Heart right ventricle (tissue), 16 donors: ENCODE results near the gene ADAMTS17. TPM values are rescaled to one million over a fixed set of nuclear protein-coding genes. Genes with fewer than 3 reads are reported as not detected.

Source experiments
- ATAC-seq, 8 donors: fragments of 200-7000 bp; cut with Tn5 transposase; one replicate each; pipeline ENCODE4 v1.9.1; 2020; ENCODE audit warnings: mild to moderate bottlenecking in 8 of 8, moderate library complexity in 8 of 8, moderate number of reproducible peaks in 1 of 8
- DNase-seq, 2 donors: peaks; one replicate each; pipeline ENCODE4 v3.0.0-alpha.2; 2020
- H3K27ac ChIP-seq, 10 donors: fragments of 200-600 bp; sonication (generic) in 2 of 10; one replicate each; pipeline versions ENCODE4 v1.5.0 to v1.8.0; 2020 to 2022; ENCODE audit warnings: mild to moderate bottlenecking in 3 of 10
- H3K27me3 ChIP-seq, 7 donors: fragments of 200-600 bp; one replicate each; pipeline ENCODE4 v1.8.0; 2021 to 2022; ENCODE audit warnings: mild to moderate bottlenecking in 2 of 7
- H3K36me3 ChIP-seq, 9 donors: fragments of 200-600 bp; sonication (generic) in 1 of 9; one replicate each; pipeline versions ENCODE4 v1.5.0 to v1.8.0; 2020 to 2022; ENCODE audit warnings: mild to moderate bottlenecking in 2 of 9
- H3K4me1 ChIP-seq, 9 donors: fragments of 200-600 bp; sonication (generic) in 1 of 9; one replicate each; pipeline versions ENCODE4 v1.5.0 to v1.8.0; 2020 to 2022; ENCODE audit warnings: mild to moderate bottlenecking in 4 of 9
- H3K4me3 ChIP-seq, 10 donors: fragments of 200-600 bp; sonication (generic) in 2 of 10; one replicate each; pipeline versions ENCODE4 v1.5.0 to v1.8.0; 2020 to 2022; ENCODE audit warnings: mild to moderate bottlenecking in 7 of 10, moderate library complexity in 2 of 10
- H3K9me3 ChIP-seq, 11 donors: fragments of 200-600 bp in 10 of 11; sonication (generic) in 2 of 11; one replicate each; pipeline versions ENCODE4 v1.5.0 to v1.8.0; 2013 to 2022; ENCODE audit warnings: mild to moderate bottlenecking in 2 of 11, control low read depth in 1 of 11, moderate library complexity in 1 of 11
- WGBS, 2 donors: extraction: QIAGEN DNeasy Blood & Tissue Kit; methylation state at CpG; one replicate each; pipeline ENCODE4 v1.1.7; 2013; ENCODE audit warnings: inconsistent platforms in 1 of 2; 5-methylcytosine and 5-hydroxymethylcytosine counted together
- intact Hi-C, 10 donors: fragments of 100-400 bp; cut with DNase I; formaldehyde crosslinking; loops; one replicate each; pipeline versions ENCODE4 v1.11.1 to v1.14.2; 2022
- polyA plus RNA-seq, 2 donors: library from polyadenylated mRNA; stranded (reverse); fragments of 200-250 nt; gene quantifications; one replicate each; pipeline ENCODE4 v1.2.3, GENCODE V29; 2013
- total RNA-seq, 10 donors: library from RNA; stranded (reverse); fragmentation: NEBNext Ultra II Directional in 3 of 10; extraction: Animal tissue kit (Norgen Biotek cat#: 25700) in 3 of 10; gene quantifications; one replicate each; pipeline versions ENCODE4 v1.2.1 to v1.2.4, GENCODE V29; 2021 to 2023
- TF ChIP-seq, protein P1 (sequence below), 9 donors: fragments of 200-600 bp; sonication (generic) in 2 of 9; IDR thresholded peaks; one replicate each; pipeline versions ENCODE4 v1.5.0 to v1.8.0; 2021 to 2022; ENCODE audit warnings: antibody characterized with exemption in 9 of 9, mild to moderate bottlenecking in 5 of 9, moderate library complexity in 1 of 9
- donor health status: Arrhythmogenic right ventricular cardiomyopathy.
- donor health status: ischemic (EF 13 %, LVEDD 7.1; RV severe dilation, severe dysfunction).
- donor health status: healthy with polysubstance abuse.
- donor health status: DM: no; HTN: yes; CAD: no.
- donor health status: DM: no; HTN: no; CAD: no.
- donor health status: ischemic (EF 25% LVEDD 6.9; RV normal size, moderate dysfunction).
- donor health status: ischemic (EF 25% LVEDD 5.7; RV mildly dilated, moderate dysfunction).
- donor health status: healthy.
- donor health status: DM: yes; HTN: yes; CAD: no.
- donor health status: Ischemic cardiomyopathy.
- donor health status: ischemic (EF 35%, LVEDD 5.7; RV mildly dilated, moderate dysfunction).
- donor health status: nonischemic (EF 11% LVEDD 7.7; RV severe dilation, severe dysfunction).
- donor health status: DM: yes; HTN: yes; CAD: no.
- donor health status: PGD.
- donor health status: ischemic (EF 29% LVEDD 5.4; RV normal size, mild dysfunction).
- donor health status: nonischemic (EF 23%, LVEDD 6.1; RV moderate dilation, normal function).

The ADAMTS17 gene
- total and polyA plus RNA-seq, 12 donors, result 0.47 to 5.0 (median 1.2) TPM

DNA sequence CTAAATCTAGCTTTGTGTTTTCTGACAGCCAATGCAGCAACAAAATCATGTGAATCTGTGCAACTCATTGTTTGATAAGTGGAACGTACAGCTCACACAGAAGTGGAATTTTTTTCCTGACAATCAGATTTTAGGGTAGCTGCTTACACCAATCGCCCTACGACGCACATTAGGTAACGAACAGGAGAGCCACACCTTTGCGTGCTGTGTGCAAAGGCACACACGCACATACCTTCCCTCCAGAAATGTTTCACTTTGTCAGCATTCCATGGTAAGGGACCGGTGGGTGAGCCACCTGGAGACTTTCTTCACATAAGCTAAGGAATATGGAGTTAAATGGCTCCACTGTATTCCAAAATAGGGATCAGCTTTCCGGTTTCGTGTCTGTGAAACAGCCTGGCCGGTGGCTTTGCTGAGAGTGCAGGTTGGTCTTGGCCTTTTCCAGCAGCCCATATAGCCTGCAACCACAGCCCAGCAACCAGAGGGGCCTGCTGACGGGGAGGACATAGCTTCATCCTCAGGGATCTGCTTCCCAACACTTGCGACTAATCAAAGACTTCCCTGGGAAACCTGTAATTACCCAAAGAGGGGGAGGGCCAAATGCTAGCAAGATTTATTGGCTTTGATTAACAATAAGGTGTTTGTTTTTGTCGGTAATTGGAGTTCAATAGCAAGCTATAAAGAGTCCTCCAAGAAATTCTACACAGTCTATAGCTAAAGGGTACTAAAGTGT lies 145.3 kb downstream of the ADAMTS17 start:
- Histone ChIP-seq H3K4me3 (no peak overlapping the region), H3K36me3 (no peaks in the 10 kb centered on the region), H3K9me3 (no peaks in the 10 kb centered on the region), H3K27ac (no peak overlapping the region), H3K27me3 (no peaks in the 10 kb centered on the region), H3K4me1 (no peaks in the 10 kb centered on the region)
- TF ChIP-seq, protein P1, sequence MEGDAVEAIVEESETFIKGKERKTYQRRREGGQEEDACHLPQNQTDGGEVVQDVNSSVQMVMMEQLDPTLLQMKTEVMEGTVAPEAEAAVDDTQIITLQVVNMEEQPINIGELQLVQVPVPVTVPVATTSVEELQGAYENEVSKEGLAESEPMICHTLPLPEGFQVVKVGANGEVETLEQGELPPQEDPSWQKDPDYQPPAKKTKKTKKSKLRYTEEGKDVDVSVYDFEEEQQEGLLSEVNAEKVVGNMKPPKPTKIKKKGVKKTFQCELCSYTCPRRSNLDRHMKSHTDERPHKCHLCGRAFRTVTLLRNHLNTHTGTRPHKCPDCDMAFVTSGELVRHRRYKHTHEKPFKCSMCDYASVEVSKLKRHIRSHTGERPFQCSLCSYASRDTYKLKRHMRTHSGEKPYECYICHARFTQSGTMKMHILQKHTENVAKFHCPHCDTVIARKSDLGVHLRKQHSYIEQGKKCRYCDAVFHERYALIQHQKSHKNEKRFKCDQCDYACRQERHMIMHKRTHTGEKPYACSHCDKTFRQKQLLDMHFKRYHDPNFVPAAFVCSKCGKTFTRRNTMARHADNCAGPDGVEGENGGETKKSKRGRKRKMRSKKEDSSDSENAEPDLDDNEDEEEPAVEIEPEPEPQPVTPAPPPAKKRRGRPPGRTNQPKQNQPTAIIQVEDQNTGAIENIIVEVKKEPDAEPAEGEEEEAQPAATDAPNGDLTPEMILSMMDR (IDR thresholded peaks at IDR 0.05), result no peak
- DNase-seq (no peak), ATAC-seq (no peak)
- WGBS, 2 donors, result 90% methylated on average over 14 of the region's 14 CpGs
- intact Hi-C loops, result no loop called here

DNA sequence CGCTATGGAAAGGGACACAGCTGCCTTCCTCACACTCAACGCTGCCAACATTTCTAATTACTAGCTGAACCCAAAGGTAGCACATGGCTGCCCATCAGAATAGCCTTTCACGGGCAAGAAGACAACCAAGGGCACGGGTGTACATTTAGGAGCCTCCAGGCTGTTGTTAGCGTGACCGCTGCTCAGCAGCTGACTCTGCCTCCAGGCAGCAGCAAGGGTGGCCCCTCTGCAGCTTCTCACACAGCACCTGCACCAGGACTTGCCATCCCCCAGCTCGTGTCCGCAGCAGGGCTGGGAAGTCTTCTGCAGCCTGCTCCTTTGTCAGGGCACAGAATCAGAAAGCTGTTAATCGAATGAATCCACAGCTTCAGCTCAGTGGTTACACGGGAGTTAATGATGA lies 146.8 kb downstream of the ADAMTS17 start:
- no peak for ATAC-seq
- intact Hi-C loops, result no loop called here
- Histone ChIP-seq H3K9me3 (no peaks in the 10 kb centered on the region), H3K36me3 (no peaks in the 10 kb centered on the region), H3K4me1 (no peaks in the 10 kb centered on the region), H3K27me3 (no peaks in the 10 kb centered on the region), H3K4me3 (no peak overlapping the region), H3K27ac (no peak overlapping the region)
- TF ChIP-seq, protein P1 (IDR thresholded peaks at IDR 0.05), result no peak
- 94 to 95% methylated on average over 10 of the region's 10 CpGs for WGBS, 2 donors
- DNase-seq, result no peak

DNA sequence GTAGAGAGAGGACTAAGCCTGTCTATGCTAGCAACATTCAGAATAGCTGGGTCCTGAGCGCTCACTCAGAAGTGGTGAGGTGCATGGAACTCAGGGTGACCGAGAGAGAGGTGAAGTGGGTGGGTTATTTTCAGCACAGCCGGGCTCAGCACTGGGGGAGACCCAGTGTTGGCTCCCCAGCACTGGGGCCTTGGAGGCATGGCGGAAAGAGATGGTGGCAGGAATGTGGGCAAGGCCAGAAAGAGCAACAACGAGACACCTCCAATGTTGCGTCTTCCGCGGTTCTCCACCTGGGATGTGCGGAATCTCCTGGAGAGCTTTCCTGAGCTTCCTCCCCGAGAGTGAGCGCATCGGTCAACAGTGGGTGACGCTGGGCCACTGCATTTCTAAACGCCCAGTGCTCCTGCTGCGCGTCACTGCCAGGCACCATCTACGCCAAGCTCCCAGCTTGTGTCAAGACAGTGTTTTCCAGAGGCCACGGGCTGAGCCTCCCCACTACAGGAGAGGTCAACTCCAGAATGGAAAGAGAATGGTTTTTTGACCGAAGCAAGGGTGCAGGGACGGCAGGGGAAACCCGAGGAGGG lies 148.4 kb downstream of the ADAMTS17 start:
- no peaks in the 10 kb centered on the region for H3K9me3 ChIP-seq
- H3K36me3 ChIP-seq, result no peaks in the 10 kb centered on the region
- WGBS, 2 donors, result 96 to 97% methylated on average over 21 of the region's 21 CpGs
- no peak overlapping the region for H3K27ac ChIP-seq
- TF ChIP-seq, protein P1 (IDR thresholded peaks at IDR 0.05), result no peak
- no peaks in the 10 kb centered on the region for H3K4me1 ChIP-seq
- H3K4me3 ChIP-seq, result no peak overlapping the region
- no peaks in the 10 kb centered on the region for H3K27me3 ChIP-seq
- ATAC-seq (no peak), DNase-seq (no peak)
- intact Hi-C loops, result no loop called here

DNA sequence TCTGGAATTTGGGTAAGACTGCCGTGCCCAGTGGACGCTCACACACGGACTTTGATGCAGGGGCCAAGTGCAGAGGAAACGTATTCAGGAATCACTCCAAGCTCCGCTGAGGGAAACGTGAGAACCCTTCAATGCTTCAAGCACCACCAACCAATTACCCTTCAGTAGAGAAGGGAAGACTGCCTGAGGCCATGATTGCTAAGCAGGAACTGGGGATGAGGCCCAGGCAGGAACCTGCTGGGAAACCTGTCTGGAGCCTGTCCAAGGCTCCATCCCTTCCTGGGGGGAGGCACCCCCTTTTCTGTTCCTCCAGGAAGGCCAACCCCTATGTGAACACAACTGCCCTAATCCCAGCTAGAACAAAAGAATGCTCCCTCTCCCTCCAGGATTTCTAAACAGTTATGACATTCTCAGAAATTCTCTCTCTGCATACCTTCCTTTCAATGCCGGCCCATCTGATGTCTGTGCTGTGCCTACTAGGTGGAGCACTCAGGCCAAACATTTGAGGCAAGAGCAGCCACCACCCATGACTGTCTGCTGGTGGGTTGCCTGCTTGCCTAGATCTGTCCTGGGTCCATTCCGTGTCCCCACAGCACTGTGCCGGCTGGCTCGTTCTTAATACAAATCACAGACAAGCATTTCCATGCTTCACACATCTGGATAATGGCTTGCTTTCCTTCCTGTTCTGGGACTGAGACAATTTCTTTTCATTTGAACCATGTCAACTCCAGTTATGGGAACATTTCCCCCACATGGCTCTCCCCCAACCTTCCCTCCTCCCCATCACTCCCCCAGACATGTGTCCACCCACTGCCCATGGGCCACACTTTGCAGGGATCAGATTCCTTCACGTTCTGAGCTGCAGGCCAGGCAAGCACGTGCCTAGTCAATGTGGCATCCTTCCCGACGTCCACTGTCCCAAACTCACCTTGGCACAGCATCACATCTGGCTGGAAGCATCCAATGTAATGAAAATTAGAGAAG lies 149.4 kb downstream of the ADAMTS17 start:
- Histone ChIP-seq H3K4me1 (no peaks in the 10 kb centered on the region), H3K4me3 (no peak overlapping the region), H3K36me3 (no peaks in the 10 kb centered on the region), H3K27ac (no peak overlapping the region), H3K9me3 (no peaks in the 10 kb centered on the region), H3K27me3 (no peaks in the 10 kb centered on the region)
- ATAC-seq (no peak), DNase-seq (no peak)
- intact Hi-C loops, result no loop called here
- TF ChIP-seq, protein P1 (IDR thresholded peaks at IDR 0.05), result no peak
- WGBS, 2 donors, result 69 to 79% methylated on average over 14 of the region's 14 CpGs
